Stomach (tissue), 9 donors: ENCODE data around the gene OTX1. TPM values are rescaled to one million over a fixed set of nuclear protein-coding genes. Genes with fewer than 3 reads are reported as not detected.
A peak's percentile ranks its signal among the peaks of the same experiment; 100 is the strongest.
"Not testable (repeated sequence)": the region's sequence is repeated elsewhere in the genome, so short reads cannot be mapped to it uniquely, and the experiment has no call there.

Experiments
- DNase-seq, 2 donors: peaks; one replicate each; pipeline versions ENCODE4 v3.0.0 to v3.0.0-alpha.2; 2013 to 2019
- H3K27ac ChIP-seq, 5 donors: fragments of 200-600 bp in 4 of 5; sonication (generic) in 4 of 5; one replicate each; pipeline ENCODE4 v1.5.1; 2013 to 2019; ENCODE audit warnings: mild to moderate bottlenecking in 1 of 5, moderate library complexity in 1 of 5
- H3K27me3 ChIP-seq, 3 donors: fragments of 200-600 bp; sonication (generic); one replicate each; pipeline ENCODE4 v1.5.1; 2017 to 2019; ENCODE audit warnings: mixed run types in 1 of 3
- H3K36me3 ChIP-seq, 4 donors: fragments of 200-600 bp; sonication (generic); 1 replicate in 3 of 4; 2 replicates in 1 of 4; pipeline ENCODE4 v1.5.1; 2016 to 2019
- H3K4me1 ChIP-seq, 4 donors: fragments of 200-600 bp; sonication (generic); one replicate each; pipeline ENCODE4 v1.5.1; 2016 to 2019
- H3K4me3 ChIP-seq, 4 donors: fragments of 200-600 bp; sonication (generic) in 3 of 4; one replicate each; pipeline ENCODE4 v1.5.1; 2016 to 2019; ENCODE audit warnings: mild to moderate bottlenecking in 1 of 4
- H3K9me3 ChIP-seq, 4 donors: fragments of 200-600 bp; sonication (generic); one replicate each; pipeline ENCODE4 v1.5.1; 2016 to 2019
- EP300 ChIP-seq: sonication (generic); formaldehyde crosslinking; IDR thresholded peaks from one replicate; pipeline ENCODE4 v1.6.1; 2017; ENCODE audit warnings: antibody characterized with exemption
- POLR2A ChIP-seq, 4 donors: fragments of 450-650 bp; IDR thresholded peaks; one replicate each; pipeline ENCODE4 v1.6.1; 2016; ENCODE audit warnings: antibody characterized with exemption in 4 of 4, control low read depth in 2 of 4, mild to moderate bottlenecking in 1 of 4, moderate library complexity in 1 of 4
- POLR2AphosphoS5 ChIP-seq, 3 donors: sonication (generic); formaldehyde crosslinking; IDR thresholded peaks; one replicate each; pipeline ENCODE4 v1.6.1; 2016; ENCODE audit warnings: antibody characterized with exemption in 3 of 3
- WGBS, 5 donors: extraction: QIAGEN DNeasy Blood & Tissue Kit in 3 of 5; methylation state at CpG; one replicate each; pipeline versions ENCODE4 v1.1.5 to v1.1.7; 2013 to 2018; 5-methylcytosine and 5-hydroxymethylcytosine counted together
- intact Hi-C: fragments of 100-400 bp; cut with DNase I; formaldehyde crosslinking; loops from one replicate; pipeline ENCODE4 v1.15.1; 2023; ENCODE audit warnings: low total_unique reads
- polyA plus RNA-seq, 3 donors: library from polyadenylated mRNA; stranded (reverse); fragments of 200-250 nt; gene quantifications; one replicate each; pipeline ENCODE4 v1.2.3, GENCODE V29; 2013
- total RNA-seq, 5 donors: library from RNA; depleted of rRNA; stranded (reverse); fragments of >200 nt; gene quantifications; one replicate each; pipeline versions ENCODE4 v1.1.0 to v1.2.3, GENCODE V29; 2014 to 2016
- TF ChIP-seq, protein P1 (sequence below), 7 experiments: fragments of 450-650 bp in 4 of 7; fragments of 200-600 bp in 3 of 7; sonication (generic) in 3 of 7; IDR thresholded peaks; one replicate each; pipeline ENCODE4 v1.5.1; 2016 to 2019; ENCODE audit warnings: antibody characterized with exemption in 7 of 7, control low read depth in 2 of 7, mild to moderate bottlenecking in 1 of 7
- donor health status: healthy with polysubstance abuse.
- donor health status: Bipolar disorder and iron deficiency.
- donor health status: healthy.

The OTX1 gene
- total and polyA plus RNA-seq, 8 donors = 0.10 to 0.25 TPM; not detected in 6

DNA sequence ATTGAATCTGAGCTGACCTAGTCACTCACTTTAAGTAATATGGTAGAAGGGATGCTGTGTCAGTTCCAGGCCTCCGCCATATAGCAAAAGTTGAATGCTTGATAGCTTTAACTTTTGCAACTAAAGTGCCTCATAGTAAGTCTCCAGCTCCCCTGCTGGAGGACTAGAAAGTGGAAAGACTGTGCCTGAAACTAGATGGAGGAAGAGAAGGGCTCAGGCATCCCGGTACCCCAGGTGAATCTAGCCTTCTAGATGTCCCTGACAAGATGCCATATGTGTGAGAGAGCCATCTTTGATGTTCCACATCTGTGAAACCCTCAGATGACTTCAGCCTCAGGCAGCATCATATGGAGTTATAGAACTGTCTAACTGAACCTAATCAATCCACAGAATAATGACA, 21.0 kb downstream of the OTX1 start:
- 78 to 89% (median 84%) methylated on average over 2 of the region's 2 CpGs for WGBS, 5 donors
- Histone ChIP-seq H3K4me1 (no peaks in the 10 kb centered on the region), H3K4me3 (no peak overlapping the region), H3K36me3 (no peaks in the 10 kb centered on the region), H3K27me3 (peaks cover 2 to 48% (median 5%) of the 10 kb centered on the region in 3 donors), H3K9me3 (no peaks in the 10 kb centered on the region), H3K27ac (no peak overlapping the region)
- DNase-seq = no peak
- intact Hi-C loops = no loop called here
- no peak for TF ChIP-seq EP300
- TF ChIP-seq, protein P1, sequence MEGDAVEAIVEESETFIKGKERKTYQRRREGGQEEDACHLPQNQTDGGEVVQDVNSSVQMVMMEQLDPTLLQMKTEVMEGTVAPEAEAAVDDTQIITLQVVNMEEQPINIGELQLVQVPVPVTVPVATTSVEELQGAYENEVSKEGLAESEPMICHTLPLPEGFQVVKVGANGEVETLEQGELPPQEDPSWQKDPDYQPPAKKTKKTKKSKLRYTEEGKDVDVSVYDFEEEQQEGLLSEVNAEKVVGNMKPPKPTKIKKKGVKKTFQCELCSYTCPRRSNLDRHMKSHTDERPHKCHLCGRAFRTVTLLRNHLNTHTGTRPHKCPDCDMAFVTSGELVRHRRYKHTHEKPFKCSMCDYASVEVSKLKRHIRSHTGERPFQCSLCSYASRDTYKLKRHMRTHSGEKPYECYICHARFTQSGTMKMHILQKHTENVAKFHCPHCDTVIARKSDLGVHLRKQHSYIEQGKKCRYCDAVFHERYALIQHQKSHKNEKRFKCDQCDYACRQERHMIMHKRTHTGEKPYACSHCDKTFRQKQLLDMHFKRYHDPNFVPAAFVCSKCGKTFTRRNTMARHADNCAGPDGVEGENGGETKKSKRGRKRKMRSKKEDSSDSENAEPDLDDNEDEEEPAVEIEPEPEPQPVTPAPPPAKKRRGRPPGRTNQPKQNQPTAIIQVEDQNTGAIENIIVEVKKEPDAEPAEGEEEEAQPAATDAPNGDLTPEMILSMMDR (IDR thresholded peaks at IDR 0.05) = no peak
- TF ChIP-seq POLR2A (IDR thresholded peaks at IDR 0.05) = no peak
- no peak for TF ChIP-seq POLR2AphosphoS5 (IDR thresholded peaks at IDR 0.05)

DNA sequence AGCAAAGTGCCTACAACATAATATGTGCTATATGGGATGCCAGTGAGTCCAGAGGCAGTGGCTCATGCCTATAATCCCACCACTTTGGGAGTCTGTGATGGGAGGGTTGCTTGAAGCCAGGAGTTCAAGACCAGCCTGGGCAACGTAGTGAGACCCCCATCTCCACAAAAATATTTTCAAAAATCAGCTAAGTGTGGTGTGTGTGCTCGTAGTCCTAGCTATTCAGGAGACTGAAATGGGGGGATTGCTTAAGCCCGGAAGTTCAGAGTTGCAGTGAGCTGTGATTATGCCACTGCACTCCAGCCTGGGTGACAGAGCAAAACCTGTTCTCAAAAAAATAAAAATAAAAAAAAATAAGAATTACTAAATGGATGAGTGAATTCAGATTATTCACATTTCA, 23.4 kb downstream of the OTX1 start:
- no peak for DNase-seq
- Histone ChIP-seq H3K4me3 (no peak overlapping the region), H3K9me3 (no peaks in the 10 kb centered on the region), H3K36me3 (no peaks in the 10 kb centered on the region), H3K27me3 (peaks cover 0 to 28% (median 0%) of the 10 kb centered on the region in 3 donors), H3K27ac (no peak overlapping the region), H3K4me1 (no peaks in the 10 kb centered on the region)
- intact Hi-C loops = no loop called here
- TF ChIP-seq POLR2A (IDR thresholded peaks at IDR 0.05) (no peak), EP300 (no peak), POLR2AphosphoS5 (IDR thresholded peaks at IDR 0.05) (no peak)
- TF ChIP-seq, protein P1 (IDR thresholded peaks at IDR 0.05) = no peak
- 81 to 87% (median 84%) methylated on average over 3 of the region's 3 CpGs for WGBS, 5 donors

DNA sequence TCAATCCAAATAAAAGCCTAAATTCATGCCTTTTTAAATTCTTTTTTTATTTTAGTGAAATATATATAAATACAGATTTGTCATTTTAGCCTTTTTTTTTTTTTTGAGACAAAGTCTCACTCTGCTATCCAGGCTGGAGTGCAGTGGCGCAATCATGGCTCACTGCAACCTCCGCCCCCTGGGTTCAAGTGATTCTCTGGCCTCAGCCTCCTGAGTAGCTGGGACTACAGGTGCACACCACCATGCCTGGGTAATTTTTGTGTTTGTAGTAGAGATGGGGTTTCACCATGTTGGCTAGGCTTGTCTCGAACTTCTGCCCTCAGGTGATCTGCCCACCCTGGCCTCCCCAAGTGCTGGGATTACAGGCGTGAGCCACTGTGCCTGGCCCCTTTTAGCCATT, 23.8 kb downstream of the OTX1 start:
- H3K36me3 ChIP-seq, DNase-seq, H3K4me3 ChIP-seq, H3K27ac ChIP-seq, intact Hi-C loops, H3K9me3 ChIP-seq, H3K4me1 ChIP-seq: not testable (repeated sequence)
- H3K27me3 ChIP-seq = peaks cover 0 to 25% (median 0%) of the 10 kb centered on the region in 3 donors
- WGBS, 5 donors = 86 to 94% (median 92%) methylated on average over 4 of the region's 4 CpGs

DNA sequence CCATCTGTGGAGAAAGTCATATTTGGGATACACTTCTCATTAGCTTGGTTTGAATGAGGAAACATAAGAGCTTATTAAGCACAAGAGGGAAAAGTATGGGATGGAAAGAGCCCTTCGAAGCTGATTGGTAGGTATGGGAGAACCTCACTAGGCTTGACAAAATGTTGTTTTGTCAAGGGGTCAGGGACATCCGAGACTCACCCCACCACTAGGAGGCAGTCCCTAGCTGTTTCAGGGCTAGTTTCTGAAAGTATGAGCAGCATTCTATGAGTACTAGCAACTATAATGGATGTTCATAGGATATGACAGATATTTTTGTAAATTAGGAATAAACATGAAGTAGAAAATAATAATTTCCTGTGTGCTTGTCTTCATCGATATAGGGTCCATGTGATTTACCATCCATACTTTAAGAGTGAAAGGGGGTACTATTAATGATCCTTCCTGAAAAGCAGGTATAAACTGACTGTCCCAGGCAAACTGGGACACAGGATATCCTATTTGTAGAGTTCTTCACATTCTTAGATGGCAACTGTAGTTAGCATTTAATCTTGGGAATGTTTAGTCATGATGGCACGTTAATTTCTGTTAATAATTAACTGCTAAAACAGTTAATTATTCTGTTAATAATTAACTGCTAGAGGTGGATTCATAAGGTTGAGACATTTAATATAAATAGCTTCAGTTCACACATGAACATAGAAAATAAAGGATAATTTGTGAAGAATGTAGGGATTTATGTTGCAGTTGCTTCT, 28.4 kb downstream of the OTX1 start:
- Histone ChIP-seq H3K36me3 (no peaks in the 10 kb centered on the region), H3K4me1 (no peaks in the 10 kb centered on the region), H3K4me3 (no peak overlapping the region), H3K27me3 (peaks cover 0 to 10% (median 0%) of the 10 kb centered on the region in 3 donors), H3K9me3 (no peaks in the 10 kb centered on the region), H3K27ac (no peak overlapping the region)
- TF ChIP-seq, protein P1 (IDR thresholded peaks at IDR 0.05) = no peak
- no peak for TF ChIP-seq POLR2A (IDR thresholded peaks at IDR 0.05)
- no peak for TF ChIP-seq POLR2AphosphoS5 (IDR thresholded peaks at IDR 0.05)
- TF ChIP-seq EP300 = no peak
- DNase-seq = peak in 1 of 2 donors; percentile 9
- WGBS, 5 donors = 64 to 71% (median 70%) methylated on average over 4 of the region's 4 CpGs
- intact Hi-C loops = no loop called here

DNA sequence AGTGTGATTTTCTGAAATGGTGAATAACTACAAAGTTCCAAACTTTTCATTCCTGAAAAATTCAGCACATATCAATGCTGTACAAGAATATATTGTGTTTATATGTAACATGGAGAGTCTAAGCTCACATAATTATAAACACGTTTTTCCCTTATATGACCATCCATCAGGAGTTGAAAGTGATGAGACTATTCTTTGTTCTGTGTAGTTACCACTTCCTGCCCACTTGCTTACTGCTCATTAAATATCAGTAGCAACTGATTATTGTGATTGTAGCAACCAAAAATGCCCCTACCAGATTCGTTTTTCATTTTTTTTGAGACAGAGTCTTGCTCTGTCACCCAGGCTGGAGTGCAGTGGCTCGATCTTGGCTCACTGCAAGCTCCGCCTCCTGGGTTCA, 30.8 kb downstream of the OTX1 start:
- H3K27me3 ChIP-seq = no peaks in the 10 kb centered on the region
- no peak overlapping the region for H3K4me3 ChIP-seq
- no peak overlapping the region for H3K27ac ChIP-seq
- H3K36me3 ChIP-seq = no peaks in the 10 kb centered on the region
- no peak for DNase-seq
- 71 to 81% (median 78%) methylated on average over 4 of the region's 4 CpGs for whole genome bisulfite sequencing, 5 donors
- no peaks in the 10 kb centered on the region for H3K9me3 ChIP-seq
- no peaks in the 10 kb centered on the region for H3K4me1 ChIP-seq
- no peak for TF ChIP-seq POLR2AphosphoS5 (IDR thresholded peaks at IDR 0.05)
- TF ChIP-seq POLR2A (IDR thresholded peaks at IDR 0.05) = no peak
- TF ChIP-seq, protein P1 (IDR thresholded peaks at IDR 0.05) = no peak
- TF ChIP-seq EP300 = no peak
- intact Hi-C loops = no loop called here
